SK-N-SH (cell line): ENCODE data around the gene TMEM69. TPM values are rescaled to one million over a fixed set of nuclear protein-coding genes. Genes with fewer than 3 reads are reported as not detected.
"Not testable (repeated sequence)": the region's sequence is repeated elsewhere in the genome, so short reads cannot be mapped to it uniquely, and the experiment has no call there.

Experiments
- CTCF ChIA-PET: fragments of 300-600, 350-600 bp; formaldehyde crosslinking; extraction: SDS; loops from one replicate; lab custom pipeline; 2021; lab: Yijun Ruan, JAX
- POLR2A ChIA-PET: fragments of 350-600 bp; sonication (Branson Sonifier 250); formaldehyde crosslinking; extraction: SDS; loops from one replicate; lab custom pipeline; 2020; ENCODE audit warnings: antibody characterized with exemption, inconsistent platforms; lab: Yijun Ruan, JAX
- DNase-seq: peaks from one replicate; pipeline ENCODE4 v3.0.0; 2012
- H2AFZ ChIP-seq: fragments of 200-600 bp; sonication (generic); 2 replicates; pipeline ENCODE4 v1.8.1; 2016; ENCODE audit warnings: antibody characterized with exemption, mild to moderate bottlenecking, low read depth
- H3F3A ChIP-seq: fragments of 200-600 bp; sonication (generic); replicated peaks from 2 replicates; pipeline ENCODE3; 2016; ENCODE audit warnings: antibody characterized with exemption, mild to moderate bottlenecking; ENCODE audit not compliant: insufficient read depth
- H3K27ac ChIP-seq, 2 experiments: fragments of 200-500 bp in 1 of 2; fragments of 200-600 bp in 1 of 2; sonication (Bioruptor generic) in 1 of 2; sonication (generic), shearing (Covaris generic) in 1 of 2; 2 replicates each; pipeline versions ENCODE4 v1.5.1 to v1.6.1; 2014 to 2016; ENCODE audit warnings: low read depth in 2 of 2, inconsistent platforms in 1 of 2, low read length in 1 of 2, mild to moderate bottlenecking in 1 of 2, mixed read lengths in 1 of 2
- H3K27me3 ChIP-seq: fragments of 200-600 bp; sonication (generic), shearing (Covaris generic); 2 replicates; pipeline ENCODE4 v1.6.1; 2016; ENCODE audit warnings: mixed run types; ENCODE audit not compliant: insufficient read depth
- H3K36me3 ChIP-seq, 2 experiments: fragments of 200-500 bp in 1 of 2; fragments of 200-600 bp in 1 of 2; sonication (Bioruptor generic) in 1 of 2; sonication (generic) in 1 of 2; replicated peaks in 1 of 2; 2 replicates each; pipeline versions ENCODE3 to v1.5.1; 2014 to 2016; ENCODE audit warnings: low read length in 1 of 2, mild to moderate bottlenecking in 1 of 2; ENCODE audit not compliant: insufficient read depth in 2 of 2, control insufficient read depth in 1 of 2
- H3K4me1 ChIP-seq, 2 experiments: fragments of 200-500 bp in 1 of 2; fragments of 200-600 bp in 1 of 2; sonication (Bioruptor generic) in 1 of 2; sonication (generic), shearing (Covaris generic) in 1 of 2; 2 replicates each; pipeline versions ENCODE4 v1.5.1 to v1.6.1; 2014 to 2016; ENCODE audit warnings: low read depth in 1 of 2, low read length in 1 of 2, mixed run types in 1 of 2; ENCODE audit not compliant: insufficient read depth in 2 of 2, control insufficient read depth in 1 of 2
- H3K4me2 ChIP-seq: fragments of 200-600 bp; sonication (generic), shearing (Covaris generic); 2 replicates; pipeline ENCODE4 v1.6.1; 2017; ENCODE audit warnings: mixed run types
- H3K4me3 ChIP-seq, 2 experiments: fragments of 200-500 bp in 1 of 2; fragments of 200-600 bp in 1 of 2; sonication (Bioruptor generic) in 1 of 2; sonication (generic), shearing (Covaris generic) in 1 of 2; 2 replicates each; pipeline versions ENCODE4 v1.5.1 to v1.8.1; 2014 to 2016; ENCODE audit warnings: low read depth in 2 of 2, inconsistent platforms in 1 of 2, low read length in 1 of 2, mild to moderate bottlenecking in 1 of 2, mixed read lengths in 1 of 2, moderate library complexity in 1 of 2
- H3K79me2 ChIP-seq: fragments of 200-600 bp; sonication (generic); 2 replicates; pipeline ENCODE4 v1.8.1; 2017; ENCODE audit warnings: mild to moderate bottlenecking; ENCODE audit not compliant: insufficient read depth
- H3K9ac ChIP-seq: fragments of 200-600 bp; sonication (generic); 2 replicates; pipeline ENCODE4 v1.6.1; 2017; ENCODE audit warnings: mixed run types
- H3K9me2 ChIP-seq: fragments of 200-600 bp; sonication (generic); 2 replicates; pipeline ENCODE4 v1.6.1; 2017; ENCODE audit warnings: mixed run types
- H3K9me3 ChIP-seq: fragments of 200-600 bp; sonication (generic); 2 replicates; pipeline ENCODE4 v1.6.1; 2017; ENCODE audit warnings: mixed run types, mild to moderate bottlenecking, moderate library complexity
- H4K20me1 ChIP-seq: fragments of 200-600 bp; sonication (generic); 2 replicates; pipeline ENCODE4 v1.6.1; 2017; ENCODE audit warnings: mild to moderate bottlenecking, mixed run types; ENCODE audit not compliant: insufficient read depth
- EZH2phosphoT487 ChIP-seq: fragments of 200-600 bp; sonication (generic); IDR thresholded peaks from 2 replicates; pipeline ENCODE4 v1.6.1; 2017; ENCODE audit warnings: low read depth, mixed run types, mild to moderate bottlenecking, antibody characterized with exemption, moderate library complexity, borderline replicate concordance
- GATA2 ChIP-seq: sonication (generic); formaldehyde crosslinking; IDR thresholded peaks from 2 replicates; pipeline ENCODE4 v1.5.0; 2020; ENCODE audit warnings: mild to moderate bottlenecking, missing genetic modification reagents
- MAX ChIP-seq: IDR thresholded peaks from 2 replicates; pipeline ENCODE4 v1.4.0; 2012; ENCODE audit warnings: low read depth
- MEF2A ChIP-seq: IDR thresholded peaks from 2 replicates; pipeline ENCODE4 v1.4.0; 2012; ENCODE audit warnings: low read depth, borderline replicate concordance
- REST ChIP-seq: IDR thresholded peaks from 2 replicates; pipeline ENCODE4 v1.6.1; 2012; ENCODE audit warnings: mild to moderate bottlenecking, low read depth, low read length, moderate library complexity
- SMC3 ChIP-seq: IDR thresholded peaks from 2 replicates; pipeline ENCODE4 v1.6.1; 2012; ENCODE audit warnings: low read depth, low read length, improper control_type of control experiment
- USF1 ChIP-seq: IDR thresholded peaks from 2 replicates; pipeline ENCODE4 v1.4.0; 2012; ENCODE audit warnings: low read depth, borderline replicate concordance
- WGBS: methylation state at CpG from one replicate; pipeline ENCODE4 v1.1.6; 2017; ENCODE audit warnings: low lambda C conversion rate; 5-methylcytosine and 5-hydroxymethylcytosine counted together
- polyA plus RNA-seq, 3 experiments: library from polyadenylated mRNA; depleted of rRNA; stranded (reverse); fragments of >200 nt; gene quantifications; 2 replicates each; pipeline ENCODE4 v1.2.3, GENCODE V29; 2012

Gene TMEM69
- polyA plus RNA-seq, 1 of the 3 experiments (the other 2 are of a cell fraction) = 46.1 TPM

GRCh38 chr1:45674478-45674877 lies 13.5 kb upstream of the TMEM69 start:
- Histone ChIP-seq H3K9me2 (no peaks in the 10 kb centered on the region), H3K27me3 (no peaks in the 10 kb centered on the region), H3K4me3 (no peak overlapping the region), H3K4me1 (peaks cover 4 to 37% of the 10 kb centered on the region in 2 experiments; a peak in 3 of 4 replicates), H3K9ac (no peak overlapping the region), H3K79me2 (peaks cover 100% of the 10 kb centered on the region), H3K27ac (no peak overlapping the region), H3K9me3 (no peaks in the 10 kb centered on the region), H4K20me1 (peaks cover 94% of the 10 kb centered on the region), H2AFZ (no peak overlapping the region), H3F3A (peaks cover 13% of the 10 kb centered on the region), H3K36me3 (peaks cover 0 to 10% of the 10 kb centered on the region in 2 experiments), H3K4me2 (no peak overlapping the region)
- ChIA-PET CTCF (no interaction called here), POLR2A (no interaction called here)
- WGBS = 91% methylated on average over 5 of the region's 5 CpGs
- no peak for TF ChIP-seq MAX
- no peak for TF ChIP-seq SMC3
- no peak for TF ChIP-seq GATA2 (CRISPR knock-in tag)
- no peak for TF ChIP-seq EZH2phosphoT487
- no peak for TF ChIP-seq MEF2A
- TF ChIP-seq USF1 = no peak
- TF ChIP-seq REST = no peak
- no peak for DNase-seq

GRCh38 chr1:45676553-45676952 lies 11.4 kb upstream of the TMEM69 start:
- H3K27ac ChIP-seq, H3K9me3 ChIP-seq, H3F3A ChIP-seq, H3K27me3 ChIP-seq, H3K4me3 ChIP-seq, H3K4me2 ChIP-seq, CTCF ChIA-PET, DNase-seq, H2AFZ ChIP-seq, H3K36me3 ChIP-seq, H3K9ac ChIP-seq, H3K9me2 ChIP-seq: not testable (repeated sequence)
- peaks cover 100% of the 10 kb centered on the region for H3K79me2 ChIP-seq
- POLR2A ChIA-PET = interaction anchor here (0.7 kb wide), 1 partner anchor 24 kb away, joined by 3 read pairs; no protein-coding TSS in a partner anchor
- whole genome bisulfite sequencing = 96% methylated on average over 7 of the region's 7 CpGs
- H3K4me1 ChIP-seq = peaks cover 4 to 27% of the 10 kb centered on the region in 2 experiments; a peak in 3 of 4 replicates
- H4K20me1 ChIP-seq = peaks cover 96% of the 10 kb centered on the region
